ENCODE results near the gene TAF1C.

TAF1C gene

DNA sequence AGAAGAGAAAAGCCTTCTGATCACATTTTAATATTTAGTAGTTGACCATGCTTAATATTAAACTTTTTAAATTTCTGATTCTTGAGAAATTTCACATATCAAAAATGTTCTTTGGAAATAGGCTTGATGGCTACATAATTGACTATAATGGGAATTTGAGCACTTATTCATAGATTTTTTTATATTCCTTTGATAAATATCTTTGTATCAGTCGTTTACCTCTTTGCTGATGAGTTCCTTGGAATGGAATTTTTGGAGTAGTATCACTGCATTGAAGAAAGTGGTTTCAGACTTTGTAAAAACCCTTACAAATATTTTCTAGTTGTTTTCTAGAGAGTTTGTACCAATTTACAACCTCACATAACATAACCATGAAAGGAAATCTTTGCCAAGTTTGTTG is 27.1 kb downstream of the TAF1C start:
- TF ChIP-seq, protein P1, sequence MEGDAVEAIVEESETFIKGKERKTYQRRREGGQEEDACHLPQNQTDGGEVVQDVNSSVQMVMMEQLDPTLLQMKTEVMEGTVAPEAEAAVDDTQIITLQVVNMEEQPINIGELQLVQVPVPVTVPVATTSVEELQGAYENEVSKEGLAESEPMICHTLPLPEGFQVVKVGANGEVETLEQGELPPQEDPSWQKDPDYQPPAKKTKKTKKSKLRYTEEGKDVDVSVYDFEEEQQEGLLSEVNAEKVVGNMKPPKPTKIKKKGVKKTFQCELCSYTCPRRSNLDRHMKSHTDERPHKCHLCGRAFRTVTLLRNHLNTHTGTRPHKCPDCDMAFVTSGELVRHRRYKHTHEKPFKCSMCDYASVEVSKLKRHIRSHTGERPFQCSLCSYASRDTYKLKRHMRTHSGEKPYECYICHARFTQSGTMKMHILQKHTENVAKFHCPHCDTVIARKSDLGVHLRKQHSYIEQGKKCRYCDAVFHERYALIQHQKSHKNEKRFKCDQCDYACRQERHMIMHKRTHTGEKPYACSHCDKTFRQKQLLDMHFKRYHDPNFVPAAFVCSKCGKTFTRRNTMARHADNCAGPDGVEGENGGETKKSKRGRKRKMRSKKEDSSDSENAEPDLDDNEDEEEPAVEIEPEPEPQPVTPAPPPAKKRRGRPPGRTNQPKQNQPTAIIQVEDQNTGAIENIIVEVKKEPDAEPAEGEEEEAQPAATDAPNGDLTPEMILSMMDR (IDR thresholded peaks at IDR 0.05): no peak

GRCh38 chr16:84159007-84159406 is 27.9 kb downstream of the TAF1C start:
- TF ChIP-seq, protein P1 (IDR thresholded peaks at IDR 0.05): no peak

DNA sequence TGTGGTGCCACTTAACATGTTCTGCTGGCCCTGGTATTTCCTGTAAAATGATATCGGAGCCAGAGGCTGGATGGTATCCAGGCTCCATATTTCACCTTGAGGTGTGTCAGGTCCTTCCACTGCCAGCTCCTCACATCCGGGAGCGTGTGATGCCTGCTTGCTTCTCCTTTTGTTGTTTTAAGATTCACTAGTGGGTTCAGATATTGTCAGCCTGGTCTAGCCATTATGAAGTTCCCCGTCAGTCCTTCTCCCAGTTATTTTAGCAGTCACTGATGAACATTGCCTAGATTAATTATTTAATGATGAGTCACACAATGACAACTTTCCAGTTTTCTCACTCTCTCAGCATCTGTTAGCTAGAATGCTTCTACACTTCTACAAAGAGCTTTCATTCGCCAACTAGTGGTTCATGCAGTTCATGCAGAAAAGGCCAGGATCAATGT is 30.5 kb downstream of the TAF1C start:
- TF ChIP-seq, protein P1 (IDR thresholded peaks at IDR 0.05): no peak

DNA sequence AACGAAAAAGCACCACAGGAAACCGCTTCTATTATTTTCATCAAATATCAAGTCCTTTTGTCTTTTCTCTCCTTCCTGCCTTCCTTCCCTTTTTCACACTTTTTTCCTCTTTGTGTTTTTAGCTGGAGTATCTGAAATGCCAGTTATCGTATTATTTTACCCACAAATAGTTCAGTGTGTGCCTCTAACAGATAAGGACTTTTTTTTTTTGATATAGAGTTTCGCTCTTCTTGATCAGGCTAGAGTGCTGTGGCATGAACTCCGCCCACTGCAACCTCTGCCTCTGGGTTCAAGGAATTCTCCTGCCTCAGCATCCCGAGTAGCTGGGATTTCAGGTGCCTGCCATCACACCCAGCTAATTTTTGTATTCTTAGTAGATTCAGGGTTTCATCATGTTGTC is 31.1 kb downstream of the TAF1C start:
- TF ChIP-seq, protein P1 (IDR thresholded peaks at IDR 0.05): no peak

DNA sequence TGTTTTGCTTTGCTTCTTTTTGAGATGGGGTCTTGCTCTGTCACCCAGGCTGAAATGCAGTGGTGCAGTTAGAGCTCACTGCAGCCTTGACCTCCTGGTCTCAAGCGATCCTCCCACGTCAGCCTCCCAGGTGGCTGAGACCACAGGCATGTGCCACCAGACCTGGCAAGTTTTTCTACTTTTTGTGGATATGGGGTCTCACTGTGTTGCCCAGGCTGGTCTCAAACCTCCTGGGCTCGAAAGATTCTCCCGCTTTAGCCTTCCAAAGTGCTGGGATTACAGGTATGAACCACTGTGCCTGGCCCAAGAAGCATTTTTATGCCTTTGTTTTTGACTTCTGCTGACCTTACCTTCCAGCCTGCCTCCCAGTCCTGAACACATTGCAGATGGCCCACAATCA is 31.6 kb downstream of the TAF1C start:
- TF ChIP-seq, protein P1 (IDR thresholded peaks at IDR 0.05): no peak

GRCh38 chr16:84153660-84154214 is 33.1 kb downstream of the TAF1C start:
- TF ChIP-seq, protein P1 (IDR thresholded peaks at IDR 0.05): no peak

DNA sequence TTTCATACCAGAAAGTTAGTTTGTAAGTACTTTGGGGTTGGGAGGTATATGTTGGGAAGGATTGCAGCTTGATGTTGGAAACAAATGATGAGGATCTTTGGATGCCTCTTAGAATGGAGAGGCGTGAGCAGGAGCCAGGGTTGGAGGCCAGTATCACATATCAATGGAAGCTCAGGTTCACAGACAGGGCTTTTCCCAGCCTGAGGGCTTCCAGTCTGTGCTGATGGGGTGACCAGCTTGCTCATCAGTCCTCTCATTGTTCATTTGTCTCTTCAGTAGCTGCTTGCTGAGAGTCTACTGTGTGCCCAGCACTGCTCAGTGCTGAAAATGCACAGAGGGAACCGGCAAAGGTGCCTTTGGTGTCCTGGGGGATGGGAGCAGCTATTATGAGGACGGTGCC is 35.9 kb downstream of the TAF1C start:
- TF ChIP-seq, protein P1 (IDR thresholded peaks at IDR 0.05): no peak
